G401 (cell line): Measurements from ENCODE around the gene JAKMIP1. TPM values are rescaled to one million over a fixed set of nuclear protein-coding genes. Genes with fewer than 3 reads are reported as not detected.

Experiments used
- DNase-seq: peaks from one replicate; pipeline ENCODE4 v3.0.0-alpha.2; 2015; ENCODE audit warnings: low spot score
- in situ Hi-C: cut with HindIII; loops from 2 replicates; pipeline ENCODE4 v1.10.0; 2016; ENCODE audit warnings: low sequenced_read_pairs, mixed read lengths
- total RNA-seq: library from RNA; depleted of rRNA; stranded (reverse); fragments of >200 nt; shearing (Covaris generic); gene quantifications from 2 replicates; pipeline ENCODE4 v1.2.3, GENCODE V29; 2014

JAKMIP1 gene
- total RNA-seq, 1 experiment from 2014 or later = not detected

GRCh38 chr4:6087669-6088341 is 112.5 kb downstream of the JAKMIP1 start:
- in situ Hi-C loops = no loop called here
- peak; percentile 71 for DNase-seq

GRCh38 chr4:6086846-6087245 is 113.5 kb downstream of the JAKMIP1 start:
- no peak for DNase-seq
- in situ Hi-C loops = no loop called here

- in situ Hi-C loops = no loop called here
- DNase-seq = no peak
Observed at GRCh38 chr4:6085691-6086628, 114.4 kb downstream of the JAKMIP1 start.

- no peak for DNase-seq
- in situ Hi-C loops = no loop called here
Observed at GRCh38 chr4:6085028-6085690, 115.2 kb downstream of the JAKMIP1 start.

DNA sequence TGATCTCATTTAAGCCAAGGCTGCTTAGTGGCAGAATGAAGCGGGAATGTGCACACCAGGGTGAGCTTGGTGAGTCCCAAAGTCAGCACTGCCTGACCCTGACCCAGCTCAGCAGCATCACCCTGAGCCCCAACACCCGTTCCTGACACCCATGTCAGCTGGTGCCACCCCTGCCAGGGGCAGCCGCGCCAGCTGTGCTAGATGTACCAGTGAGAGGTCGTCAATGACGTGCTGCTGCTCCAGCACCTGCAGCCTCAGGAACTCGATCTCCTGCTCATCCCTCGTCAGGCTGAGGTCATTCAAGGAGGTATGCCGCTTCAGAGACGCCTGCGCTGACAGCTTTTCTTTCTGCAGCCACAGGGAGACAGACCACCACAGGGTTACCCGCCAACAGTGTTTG is 120.4 kb downstream of the JAKMIP1 start:
- in situ Hi-C loops = no loop called here
- no peak for DNase-seq

DNA sequence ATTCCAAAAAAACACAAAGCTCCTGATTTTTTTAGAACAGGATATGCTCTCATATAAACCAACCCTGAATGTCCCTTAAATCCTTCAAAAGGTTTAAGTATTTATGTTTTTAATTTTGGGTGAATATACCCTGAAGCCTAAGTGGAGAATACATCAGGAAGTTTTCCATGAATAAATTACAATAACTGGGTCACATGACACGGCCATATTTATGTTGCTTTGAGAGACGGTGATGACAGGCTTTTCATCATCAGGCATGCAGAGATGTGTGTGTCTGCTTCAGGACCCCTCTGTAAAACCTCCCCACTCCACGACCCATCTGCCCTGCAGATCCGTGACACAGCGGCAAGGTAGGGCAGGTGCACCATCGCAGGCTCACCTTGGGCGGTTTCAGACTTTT is 121.8 kb downstream of the JAKMIP1 start:
- in situ Hi-C loops = no loop called here
- no peak for DNase-seq

DNA sequence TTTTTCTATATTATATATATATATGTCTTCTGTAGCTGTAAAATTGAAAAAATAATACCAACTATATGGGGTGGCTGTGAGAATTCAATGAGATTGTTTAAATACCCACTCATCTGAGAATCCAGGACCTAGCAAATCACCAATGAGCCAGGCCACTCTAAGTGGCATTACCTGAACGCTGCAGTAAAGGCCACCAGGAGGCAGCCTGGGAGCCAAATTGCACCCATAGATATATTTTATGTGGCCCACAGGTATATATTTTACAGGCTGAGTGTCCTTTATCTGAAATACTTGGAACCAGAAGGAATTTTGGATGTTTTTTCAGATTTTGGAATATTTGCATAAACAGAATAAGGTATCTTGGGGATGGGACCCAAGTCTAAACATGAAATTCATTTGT is 124.0 kb downstream of the JAKMIP1 start:
- in situ Hi-C loops = no loop called here
- no peak for DNase-seq

GRCh38 chr4:6074758-6075157 is 125.6 kb downstream of the JAKMIP1 start:
- no peak for DNase-seq
- in situ Hi-C loops = no loop called here

DNA sequence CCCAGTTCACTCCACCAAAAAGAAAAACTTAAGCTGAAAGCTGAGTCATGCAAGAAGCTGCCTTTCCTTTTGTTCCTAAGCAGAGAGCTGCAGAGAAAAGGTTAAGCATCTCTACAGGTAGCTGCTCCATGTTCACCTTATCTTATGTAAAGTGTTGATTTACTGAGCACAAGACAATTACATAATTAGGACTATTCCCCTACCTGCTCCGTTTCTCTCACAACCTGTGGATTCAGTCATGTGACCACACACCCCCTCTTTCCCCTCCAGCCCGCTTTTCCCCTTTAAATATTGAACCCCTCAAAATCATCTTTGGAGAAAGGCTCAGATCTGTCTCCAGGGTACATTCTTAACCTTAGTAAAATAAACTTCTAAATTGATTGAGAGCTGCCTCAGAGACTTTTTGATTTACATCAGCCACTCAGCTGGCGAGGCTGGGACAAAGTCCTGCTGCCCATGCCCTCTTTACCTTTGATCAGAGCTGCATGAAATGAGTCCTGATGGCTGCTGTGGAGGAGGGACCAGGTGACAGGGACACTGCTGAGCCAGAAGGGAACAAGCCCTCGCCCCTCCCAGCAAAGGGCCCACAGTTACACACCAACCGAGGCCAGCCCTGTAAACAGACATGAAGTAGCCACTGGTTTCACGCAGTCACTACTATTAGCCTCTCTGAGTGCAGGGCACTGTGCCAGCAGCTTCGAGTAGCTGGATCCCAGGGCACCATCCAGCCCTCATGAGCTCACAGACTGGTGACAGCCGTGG is 128.2 kb downstream of the JAKMIP1 start:
- in situ Hi-C loops = no loop called here
- peak; percentile 12 for DNase-seq

- in situ Hi-C loops = no loop called here
- DNase-seq = no peak
Observed at GRCh38 chr4:6071191-6071958, 129.0 kb downstream of the JAKMIP1 start.

GRCh38 chr4:6069845-6070709 is 130.3 kb downstream of the JAKMIP1 start:
- in situ Hi-C loops = no loop called here
- no peak for DNase-seq

- no peak for DNase-seq
- in situ Hi-C loops = no loop called here
Observed at GRCh38 chr4:6068986-6069385, 131.4 kb downstream of the JAKMIP1 start.

- in situ Hi-C loops = no loop called here
- DNase-seq = no peak
Observed at GRCh38 chr4:6065934-6066590, 134.3 kb downstream of the JAKMIP1 start.

DNA sequence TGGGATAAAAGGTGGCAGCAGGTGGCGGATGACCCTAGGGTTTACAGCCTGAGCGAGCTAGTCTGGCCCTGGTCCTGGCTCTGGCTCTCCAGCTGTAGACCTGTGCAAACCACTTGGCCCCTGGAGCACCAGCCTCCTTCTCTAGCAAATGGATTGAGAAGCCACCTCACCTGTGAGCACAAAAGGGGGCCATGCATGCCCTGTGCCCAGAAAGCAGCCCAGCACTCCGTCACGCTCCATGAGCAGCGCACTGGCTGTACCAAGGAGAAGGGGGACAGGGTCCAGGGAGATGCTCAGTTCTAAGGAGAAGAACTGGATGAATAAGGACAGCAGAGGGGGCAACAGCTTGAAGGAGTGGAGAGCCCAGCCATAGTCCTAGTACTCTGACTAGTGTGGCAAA is 135.2 kb downstream of the JAKMIP1 start:
- in situ Hi-C loops = no loop called here
- DNase-seq = no peak

GRCh38 chr4:6064383-6064782 is 136.0 kb downstream of the JAKMIP1 start:
- in situ Hi-C loops = no loop called here
- no peak for DNase-seq

DNA sequence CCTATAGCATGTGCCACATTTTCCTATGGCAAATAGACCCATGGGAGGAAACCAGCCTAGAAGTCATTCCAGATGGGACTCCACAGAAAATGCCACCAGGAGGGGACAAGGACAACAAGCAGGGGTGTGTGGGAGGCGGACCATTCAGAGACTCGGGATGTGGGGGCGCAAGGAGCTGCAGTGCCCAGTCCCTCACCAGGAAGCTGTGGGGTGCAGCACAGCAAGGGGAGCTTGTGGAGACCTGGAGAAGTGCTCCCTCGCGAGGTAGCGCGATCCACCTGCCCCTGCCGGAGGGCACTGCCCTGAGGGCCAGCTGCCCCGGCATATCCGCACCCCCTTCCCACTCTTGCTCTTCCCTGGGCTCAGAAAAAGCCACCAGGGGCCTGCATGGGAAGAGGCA is 136.7 kb downstream of the JAKMIP1 start:
- no peak for DNase-seq
- in situ Hi-C loops = no loop called here

GRCh38 chr4:6062133-6062532 is 138.2 kb downstream of the JAKMIP1 start:
- in situ Hi-C loops = no loop called here
- DNase-seq = no peak
